Cardiac fibroblast (primary cell): ENCODE data around the gene DCP1B.

Experiments used
- DNase-seq, 2 donors: peaks; one replicate each; pipeline versions ENCODE4 v3.0.0 to v3.0.0-alpha.2; 2010; ENCODE audit warnings: low read depth in 2 of 2
- H3K4me3 ChIP-seq, 2 donors: replicated peaks in 1 of 2; 1 replicate in 1 of 2; 2 replicates in 1 of 2; pipeline ENCODE4 v1.5.1; 2011; ENCODE audit warnings: low read depth in 2 of 2, low read length in 2 of 2, mild to moderate bottlenecking in 2 of 2, moderate library complexity in 1 of 2
- TF ChIP-seq, protein P1 (sequence below): IDR thresholded peaks from one replicate; pipeline ENCODE4 v1.5.1; 2011; ENCODE audit warnings: low read depth, mild to moderate bottlenecking, low read length, inconsistent platforms

Gene DCP1B

DNA sequence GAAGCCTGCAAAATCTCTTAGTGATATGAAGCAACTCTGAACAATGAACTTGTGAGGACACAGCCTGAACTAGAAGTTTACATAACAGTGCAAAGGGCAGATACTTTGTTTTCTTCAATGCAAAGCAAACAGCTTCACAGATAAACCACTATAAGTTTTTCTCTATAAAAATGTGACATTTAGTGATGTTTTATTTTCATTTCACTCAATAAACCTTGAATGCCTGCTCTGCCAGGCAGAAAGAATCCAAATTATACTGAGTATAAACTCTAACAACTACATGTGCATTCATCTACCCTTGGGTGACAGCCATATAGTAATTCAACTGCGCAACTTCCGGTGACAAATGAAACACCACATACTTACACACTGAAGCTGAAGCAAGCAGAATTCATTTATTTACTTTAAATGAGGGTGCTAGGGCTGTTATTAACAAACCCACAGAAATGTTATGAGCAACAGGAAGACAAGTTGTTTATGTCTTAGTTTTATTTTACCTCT is 10.3 kb downstream of the DCP1B start:
- peak; percentile 53 to 59 for DNase-seq
- TF ChIP-seq, protein P1, sequence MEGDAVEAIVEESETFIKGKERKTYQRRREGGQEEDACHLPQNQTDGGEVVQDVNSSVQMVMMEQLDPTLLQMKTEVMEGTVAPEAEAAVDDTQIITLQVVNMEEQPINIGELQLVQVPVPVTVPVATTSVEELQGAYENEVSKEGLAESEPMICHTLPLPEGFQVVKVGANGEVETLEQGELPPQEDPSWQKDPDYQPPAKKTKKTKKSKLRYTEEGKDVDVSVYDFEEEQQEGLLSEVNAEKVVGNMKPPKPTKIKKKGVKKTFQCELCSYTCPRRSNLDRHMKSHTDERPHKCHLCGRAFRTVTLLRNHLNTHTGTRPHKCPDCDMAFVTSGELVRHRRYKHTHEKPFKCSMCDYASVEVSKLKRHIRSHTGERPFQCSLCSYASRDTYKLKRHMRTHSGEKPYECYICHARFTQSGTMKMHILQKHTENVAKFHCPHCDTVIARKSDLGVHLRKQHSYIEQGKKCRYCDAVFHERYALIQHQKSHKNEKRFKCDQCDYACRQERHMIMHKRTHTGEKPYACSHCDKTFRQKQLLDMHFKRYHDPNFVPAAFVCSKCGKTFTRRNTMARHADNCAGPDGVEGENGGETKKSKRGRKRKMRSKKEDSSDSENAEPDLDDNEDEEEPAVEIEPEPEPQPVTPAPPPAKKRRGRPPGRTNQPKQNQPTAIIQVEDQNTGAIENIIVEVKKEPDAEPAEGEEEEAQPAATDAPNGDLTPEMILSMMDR = no peak
- no peak overlapping the region for H3K4me3 ChIP-seq

DNA sequence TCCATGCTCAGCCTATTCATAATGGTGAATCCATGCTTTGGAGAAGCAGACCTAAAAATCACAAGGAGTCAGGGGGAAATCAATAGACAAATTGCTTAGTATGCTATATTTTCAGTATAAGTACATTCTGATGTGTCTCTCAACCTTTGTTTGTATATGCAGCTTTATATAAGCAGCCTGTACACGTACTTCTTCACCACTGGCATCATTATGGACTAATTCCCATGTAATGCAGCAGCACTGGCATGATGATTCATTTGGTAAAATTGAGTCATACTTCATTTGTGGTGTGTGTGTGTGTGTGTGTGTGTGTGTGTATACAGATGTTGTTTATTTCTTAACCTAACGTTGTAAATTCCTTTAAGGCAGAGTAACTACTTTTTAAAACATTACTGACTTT is 10.9 kb downstream of the DCP1B start:
- TF ChIP-seq, protein P1 = no peak
- DNase-seq = peak; percentile 87 to 94
- H3K4me3 ChIP-seq = no peak overlapping the region

DNA sequence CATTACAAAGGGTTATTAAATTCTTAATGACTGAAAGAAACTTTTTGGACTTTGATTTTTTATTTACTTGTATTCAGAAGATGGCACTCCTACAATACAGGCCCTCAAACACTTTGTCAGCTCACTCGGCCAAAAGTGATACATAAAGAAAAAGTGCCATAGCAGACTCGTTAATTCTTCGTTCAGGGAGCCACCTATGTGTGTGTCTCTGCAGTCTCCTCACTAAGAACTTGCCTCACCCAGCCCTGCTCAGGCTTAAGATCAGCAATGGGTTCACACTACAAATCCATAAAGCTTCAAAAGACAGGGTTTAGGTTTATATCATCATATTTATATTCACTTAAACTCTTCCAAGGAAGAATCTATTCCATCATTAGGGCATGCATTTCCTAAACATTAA is 11.5 kb downstream of the DCP1B start:
- DNase-seq = no peak
- TF ChIP-seq, protein P1 = no peak
- no peak overlapping the region for H3K4me3 ChIP-seq

DNA sequence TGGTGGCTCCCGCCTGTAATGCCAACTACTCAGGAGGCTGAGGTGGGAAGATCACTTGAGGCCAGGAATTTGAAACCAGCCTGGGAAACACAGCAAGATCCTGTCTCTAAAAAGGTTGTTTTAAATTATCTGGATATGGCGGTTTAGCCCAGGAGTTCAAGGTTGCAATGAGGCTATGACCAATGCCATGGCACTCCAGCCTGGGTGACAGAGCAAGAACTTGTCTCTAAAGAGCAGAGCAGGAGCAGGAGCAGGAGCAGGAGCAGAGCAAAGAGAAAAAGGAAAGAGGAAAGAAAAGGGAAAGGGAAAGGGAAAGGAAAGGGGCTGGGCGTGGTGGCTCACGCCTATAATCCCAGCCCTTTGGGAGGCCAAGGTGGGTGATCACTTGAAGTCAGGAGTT is 15.1 kb downstream of the DCP1B start:
- DNase-seq = no peak
- TF ChIP-seq, protein P1 = no peak
- H3K4me3 ChIP-seq = no peak overlapping the region

DNA sequence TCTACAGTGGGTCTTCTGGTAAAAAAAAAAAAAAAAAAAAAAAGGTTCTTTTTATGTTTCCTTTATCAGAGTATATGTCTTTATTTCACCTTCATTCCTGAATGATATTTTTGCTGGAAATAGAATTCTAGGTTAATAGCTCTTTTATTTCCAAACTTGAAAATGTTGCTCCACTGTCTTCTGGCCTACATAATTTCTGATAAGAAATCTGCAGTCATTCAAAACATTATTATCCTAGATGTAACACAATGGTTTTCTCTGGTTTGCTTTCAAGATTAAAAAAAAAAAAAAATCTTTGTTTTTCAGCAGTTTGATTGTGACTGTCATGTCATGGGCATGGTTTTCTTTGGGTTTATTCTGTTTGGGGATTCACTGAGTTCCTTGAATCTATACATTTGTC is 19.5 kb downstream of the DCP1B start:
- TF ChIP-seq, protein P1 = no peak
- DNase-seq = no peak
- H3K4me3 ChIP-seq = no peak overlapping the region

DNA sequence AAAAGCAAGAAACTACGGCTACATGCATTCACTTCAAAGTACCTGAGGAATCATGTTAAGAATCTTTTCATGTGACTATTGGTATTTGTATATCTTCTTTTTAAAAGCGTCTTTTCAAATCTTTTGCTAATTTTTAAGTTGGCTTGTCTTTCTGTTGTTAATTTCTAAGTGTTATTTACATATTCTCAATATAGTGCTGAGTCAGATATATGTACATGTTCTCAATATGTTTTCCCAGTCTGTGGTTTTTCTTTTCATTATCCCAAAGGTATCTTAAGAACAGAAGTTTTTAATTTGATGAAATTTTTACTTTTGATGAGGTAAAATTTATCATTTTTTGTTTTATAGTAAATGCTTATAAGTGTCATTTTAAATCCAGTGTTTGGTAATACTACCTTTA is 24.0 kb downstream of the DCP1B start:
- no peak for DNase-seq
- H3K4me3 ChIP-seq = no peak overlapping the region
- TF ChIP-seq, protein P1 = no peak
